Hepatocyte (in vitro differentiated cells): ENCODE data around the gene SLC52A3. TPM values are rescaled to one million over a fixed set of nuclear protein-coding genes. Genes with fewer than 3 reads are reported as not detected.
"Not testable (repeated sequence)": the region's sequence is repeated elsewhere in the genome, so short reads cannot be mapped to it uniquely, and the experiment has no call there.

Source experiments
- DNase-seq: peaks from one replicate; pipeline ENCODE4 v3.0.0-alpha.2; 2016; ENCODE audit warnings: low spot score
- H2AFZ ChIP-seq: fragments of 200-600 bp; sonication (generic); 2 replicates; pipeline ENCODE4 v1.6.0; 2016; ENCODE audit warnings: antibody characterized with exemption, mild to moderate bottlenecking
- H3K27ac ChIP-seq: fragments of 200-600 bp; sonication (generic); 2 replicates; pipeline ENCODE4 v1.5.1; 2016; ENCODE audit warnings: mild to moderate bottlenecking
- H3K27me3 ChIP-seq: fragments of 200-600 bp; sonication (generic); 2 replicates; pipeline ENCODE4 v1.6.1; 2016
- H3K36me3 ChIP-seq: fragments of 200-600 bp; sonication (generic); replicated peaks from 2 replicates; pipeline ENCODE4 v1.5.1; 2016; ENCODE audit warnings: low read depth; ENCODE audit not compliant: insufficient read depth
- H3K4me1 ChIP-seq: fragments of 200-600 bp; sonication (generic); 2 replicates; pipeline ENCODE4 v1.5.1; 2016; ENCODE audit warnings: mild to moderate bottlenecking, moderate library complexity; ENCODE audit not compliant: insufficient read depth
- H3K4me2 ChIP-seq: fragments of 200-600 bp; sonication (generic); 2 replicates; pipeline ENCODE4 v1.6.0; 2016
- H3K4me3 ChIP-seq: fragments of 200-600 bp; sonication (generic); 2 replicates; pipeline ENCODE4 v1.5.1; 2016; ENCODE audit warnings: mild to moderate bottlenecking
- H3K79me2 ChIP-seq: fragments of 200-600 bp; sonication (generic); 2 replicates; pipeline ENCODE4 v1.6.0; 2017; ENCODE audit warnings: mild to moderate bottlenecking
- H3K9me2 ChIP-seq: fragments of 200-600 bp; sonication (generic); replicated peaks from 2 replicates; pipeline ENCODE4 v1.6.0; 2017; ENCODE audit warnings: mild to moderate bottlenecking; ENCODE audit not compliant: insufficient read depth
- H3K9me3 ChIP-seq: fragments of 200-600 bp; sonication (generic); 2 replicates; pipeline ENCODE4 v1.5.1; 2016; ENCODE audit warnings: low read depth, mild to moderate bottlenecking
- H4K20me1 ChIP-seq: fragments of 200-600 bp; sonication (generic); 2 replicates; pipeline ENCODE4 v1.6.0; 2016; ENCODE audit warnings: mild to moderate bottlenecking; ENCODE audit not compliant: insufficient read depth, poor library complexity, severe bottlenecking
- CTCF ChIP-seq: fragments of 200-600 bp; sonication (generic); IDR thresholded peaks from 2 replicates; pipeline ENCODE4 v1.5.1; 2016; ENCODE audit warnings: antibody characterized with exemption, mild to moderate bottlenecking; ENCODE audit not compliant: poor library complexity
- EZH2 ChIP-seq: fragments of 200-600 bp; sonication (generic); IDR thresholded peaks from 2 replicates; pipeline ENCODE4 v1.6.1; 2016; ENCODE audit warnings: antibody characterized with exemption, mild to moderate bottlenecking, borderline replicate concordance
- EZH2phosphoT487 ChIP-seq: fragments of 200-600 bp; sonication (generic); IDR thresholded peaks from one replicate; pipeline ENCODE4 v1.6.1; 2018; ENCODE audit warnings: antibody characterized with exemption, mild to moderate bottlenecking, low read depth, moderate library complexity; ENCODE audit not compliant: unreplicated experiment, severe bottlenecking
- WGBS: methylation state at CpG from one replicate; pipeline ENCODE4 v1.1.6; 2016; ENCODE audit warnings: low lambda C conversion rate; ENCODE audit errors: missing lambda C conversion rate; 5-methylcytosine and 5-hydroxymethylcytosine counted together
- polyA plus RNA-seq: library from polyadenylated mRNA; unstranded; fragments of >200 nt; fragmentation: Nextera tagmentation; extraction: Ambion mirVana; gene quantifications from 2 replicates; pipeline ENCODE4 v1.2.1, GENCODE V29; 2016
- total RNA-seq: library from RNA; depleted of rRNA; stranded (reverse); fragments of >200 nt; gene quantifications from 2 replicates; pipeline ENCODE4 v1.2.3, GENCODE V29; 2014

Gene SLC52A3
- total and polyA plus RNA-seq, 2 experiments from 2014 or later = 0.33 to 0.35 TPM

GRCh38 chr20:801678-802077, 33.4 kb upstream of the SLC52A3 start:
- WGBS = 97% methylated on average over 3 of the region's 3 CpGs
- Histone ChIP-seq H3K9me3 (no peaks in the 10 kb centered on the region), H2AFZ (no peak overlapping the region), H3K79me2 (no peaks in the 10 kb centered on the region), H3K4me3 (no peak overlapping the region), H3K36me3 (no peaks in the 10 kb centered on the region), H4K20me1 (no peaks in the 10 kb centered on the region), H3K27ac (no peak overlapping the region), H3K4me1 (no peaks in the 10 kb centered on the region), H3K27me3 (no peaks in the 10 kb centered on the region), H3K4me2 (no peak overlapping the region), H3K9me2 (no peaks in the 10 kb centered on the region)
- no peak for DNase-seq
- no peak for TF ChIP-seq CTCF

- H3K27me3 ChIP-seq, H4K20me1 ChIP-seq, DNase-seq, H3K4me2 ChIP-seq, H3K36me3 ChIP-seq, H3K9me2 ChIP-seq, H3K27ac ChIP-seq, H3K4me1 ChIP-seq, H2AFZ ChIP-seq, H3K9me3 ChIP-seq, H3K4me3 ChIP-seq, H3K79me2 ChIP-seq: not testable (repeated sequence)
- WGBS = 93% methylated on average over 7 of the region's 7 CpGs
Observed at GRCh38 chr20:800026-800425, 31.7 kb upstream of the SLC52A3 start.

- H3K4me3 ChIP-seq, H3K27ac ChIP-seq, H3K4me2 ChIP-seq, H3K4me1 ChIP-seq, H2AFZ ChIP-seq, H3K27me3 ChIP-seq, H3K9me2 ChIP-seq, H3K79me2 ChIP-seq, H4K20me1 ChIP-seq, DNase-seq, H3K9me3 ChIP-seq, H3K36me3 ChIP-seq: not testable (repeated sequence)
- 75% methylated on average over 5 of the region's 5 CpGs for WGBS
Observed at GRCh38 chr20:798746-799145, 30.4 kb upstream of the SLC52A3 start.

GRCh38 chr20:796921-797320, 28.6 kb upstream of the SLC52A3 start:
- Histone ChIP-seq H3K79me2 (no peaks in the 10 kb centered on the region), H3K4me3 (no peak overlapping the region), H3K9me2 (no peaks in the 10 kb centered on the region), H3K27ac (peak overlapping the region; percentile 52), H4K20me1 (no peaks in the 10 kb centered on the region), H3K9me3 (no peaks in the 10 kb centered on the region), H2AFZ (no peak overlapping the region), H3K36me3 (no peaks in the 10 kb centered on the region), H3K4me2 (no peak overlapping the region), H3K27me3 (no peaks in the 10 kb centered on the region), H3K4me1 (no peaks in the 10 kb centered on the region)
- TF ChIP-seq EZH2phosphoT487 (no peak), EZH2 (no peak), CTCF (no peak)
- DNase-seq = no peak
- WGBS = 79% methylated on average over 3 of the region's 3 CpGs

GRCh38 chr20:792248-792647, 23.9 kb upstream of the SLC52A3 start:
- no peaks in the 10 kb centered on the region for H3K79me2 ChIP-seq
- no peaks in the 10 kb centered on the region for H3K9me2 ChIP-seq
- no peak overlapping the region for H3K27ac ChIP-seq
- no peaks in the 10 kb centered on the region for H4K20me1 ChIP-seq
- no peaks in the 10 kb centered on the region for H3K27me3 ChIP-seq
- no peak overlapping the region for H3K4me3 ChIP-seq
- no peak overlapping the region for H3K4me2 ChIP-seq
- 95% methylated on average over 18 of the region's 18 CpGs for WGBS
- no peak for DNase-seq
- TF ChIP-seq EZH2phosphoT487 (no peak), EZH2 (no peak), CTCF (no peak)
- H3K4me1 ChIP-seq = no peaks in the 10 kb centered on the region
- no peak overlapping the region for H2AFZ ChIP-seq
- no peaks in the 10 kb centered on the region for H3K36me3 ChIP-seq
- no peaks in the 10 kb centered on the region for H3K9me3 ChIP-seq
